MM.1S (cell line): Measurements from ENCODE around the gene BID.

Experiments
- CTCF ChIP-seq: fragments of 300-600 bp; sonication (generic); IDR thresholded peaks from 2 replicates; pipeline ENCODE4 v1.5.1; 2016; ENCODE audit warnings: antibody characterized with exemption, low read length, mixed read lengths
- EZH2phosphoT487 ChIP-seq: fragments of 300-600 bp; sonication (generic); IDR thresholded peaks from 2 replicates; pipeline ENCODE4 v1.6.1; 2018; ENCODE audit warnings: antibody characterized with exemption, low read length

- TF ChIP-seq EZH2phosphoT487 = no peak
- TF ChIP-seq CTCF = no peak
Measured at GRCh38 chr22:17810570-17811116, 36.4 kb upstream of the BID start.
